ENCODE results near the gene FER. TPM values are rescaled to one million over a fixed set of nuclear protein-coding genes. Genes with fewer than 3 reads are reported as not detected.
A peak's percentile ranks its signal among the peaks of the same experiment; 100 is the strongest.
"Not testable (repeated sequence)": the region's sequence is repeated elsewhere in the genome, so short reads cannot be mapped to it uniquely, and the experiment has no call there.

The FER gene
- total and polyA plus RNA-seq, 12 donors: 1.4 to 21.9 (median 14.9) TPM

- DNase-seq: no peak
- Histone ChIP-seq H3K9me3 (peaks cover 0 to 16% (median 0%) of the 10 kb centered on the region in 11 donors), H3K36me3 (peaks cover 0 to 9% (median 0%) of the 10 kb centered on the region in 9 donors), H3K4me3 (no peak overlapping the region), H3K27ac (no peak overlapping the region), H3K27me3 (no peaks in the 10 kb centered on the region), H3K4me1 (peaks cover 0 to 16% (median 5%) of the 10 kb centered on the region in 9 donors)
- ATAC-seq: no peak
- WGBS, 2 donors: 95 to 96% methylated on average over 2 of the region's 2 CpGs
- TF ChIP-seq, protein P1, sequence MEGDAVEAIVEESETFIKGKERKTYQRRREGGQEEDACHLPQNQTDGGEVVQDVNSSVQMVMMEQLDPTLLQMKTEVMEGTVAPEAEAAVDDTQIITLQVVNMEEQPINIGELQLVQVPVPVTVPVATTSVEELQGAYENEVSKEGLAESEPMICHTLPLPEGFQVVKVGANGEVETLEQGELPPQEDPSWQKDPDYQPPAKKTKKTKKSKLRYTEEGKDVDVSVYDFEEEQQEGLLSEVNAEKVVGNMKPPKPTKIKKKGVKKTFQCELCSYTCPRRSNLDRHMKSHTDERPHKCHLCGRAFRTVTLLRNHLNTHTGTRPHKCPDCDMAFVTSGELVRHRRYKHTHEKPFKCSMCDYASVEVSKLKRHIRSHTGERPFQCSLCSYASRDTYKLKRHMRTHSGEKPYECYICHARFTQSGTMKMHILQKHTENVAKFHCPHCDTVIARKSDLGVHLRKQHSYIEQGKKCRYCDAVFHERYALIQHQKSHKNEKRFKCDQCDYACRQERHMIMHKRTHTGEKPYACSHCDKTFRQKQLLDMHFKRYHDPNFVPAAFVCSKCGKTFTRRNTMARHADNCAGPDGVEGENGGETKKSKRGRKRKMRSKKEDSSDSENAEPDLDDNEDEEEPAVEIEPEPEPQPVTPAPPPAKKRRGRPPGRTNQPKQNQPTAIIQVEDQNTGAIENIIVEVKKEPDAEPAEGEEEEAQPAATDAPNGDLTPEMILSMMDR (IDR thresholded peaks at IDR 0.05): no peak
- intact Hi-C loops (cut with DNase I): no loop called here
These were observed 25.6 kb downstream of the FER start for GRCh38 chr5:108773330-108773729.

- WGBS, 2 donors: 98 to 99% methylated on average over 2 of the region's 2 CpGs
- DNase-seq; H3K27ac ChIP-seq; H3K4me3 ChIP-seq; ATAC-seq; intact Hi-C loops (cut with DNase I); H3K27me3 ChIP-seq; H3K36me3 ChIP-seq: not testable (repeated sequence)
- H3K4me1 ChIP-seq: peaks cover 0 to 16% (median 5%) of the 10 kb centered on the region in 9 donors
- peaks cover 0 to 20% (median 0%) of the 10 kb centered on the region in 11 donors for H3K9me3 ChIP-seq
These were observed 26.4 kb downstream of the FER start for GRCh38 chr5:108774079-108774478.

DNA sequence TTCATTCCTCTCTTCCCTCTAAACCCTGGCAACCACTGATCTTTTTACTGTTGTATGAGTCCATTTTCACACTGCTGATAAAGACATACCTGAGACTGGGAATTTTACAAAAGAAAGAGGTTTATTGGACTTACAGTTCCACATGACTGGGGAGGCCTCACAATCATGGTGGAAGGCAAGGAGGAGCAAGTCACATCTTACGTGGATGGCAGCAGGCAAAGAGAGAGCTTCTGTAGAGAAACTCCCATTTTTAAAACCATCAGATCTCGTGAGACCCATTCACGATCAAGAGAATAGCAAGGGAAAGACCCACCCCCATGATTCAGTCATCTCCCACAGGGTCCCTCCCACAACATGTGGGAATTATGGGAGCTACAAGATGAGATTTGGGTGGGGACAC is 29.9 kb downstream of the FER start:
- H3K27ac ChIP-seq; ATAC-seq; H3K27me3 ChIP-seq; intact Hi-C loops (cut with DNase I); DNase-seq; H3K4me3 ChIP-seq; H3K36me3 ChIP-seq: not testable (repeated sequence)
- Histone ChIP-seq H3K9me3 (peaks cover 0 to 27% (median 0%) of the 10 kb centered on the region in 11 donors), H3K4me1 (peaks cover 0 to 15% (median 2%) of the 10 kb centered on the region in 9 donors)
- WGBS, 2 donors: 94 to 97% methylated on average over 3 of the region's 3 CpGs

- intact Hi-C loops (cut with DNase I); ATAC-seq: not testable (repeated sequence)
- WGBS, 2 donors: 97 to 98% methylated on average over 4 of the region's 4 CpGs
These were observed 36.9 kb downstream of the FER start for GRCh38 chr5:108784577-108784976.

GRCh38 chr5:108786806-108787483 is 39.2 kb downstream of the FER start:
- H3K27ac ChIP-seq: no peak overlapping the region
- ATAC-seq (peak in 5 of 8 donors; percentile 10 to 56 (median 40)), DNase-seq (no peak)
- TF ChIP-seq, protein P1 (IDR thresholded peaks at IDR 0.05): no peak
- H3K4me3 ChIP-seq: no peak overlapping the region
- intact Hi-C loops (cut with DNase I): no loop called here
- WGBS, 2 donors: 75 to 89% methylated on average over 12 of the region's 12 CpGs
- H3K27me3 ChIP-seq: no peaks in the 10 kb centered on the region
- H3K36me3 ChIP-seq: peaks cover 0 to 17% (median 2%) of the 10 kb centered on the region in 9 donors
- peaks cover 0 to 15% (median 4%) of the 10 kb centered on the region in 9 donors for H3K4me1 ChIP-seq
- H3K9me3 ChIP-seq: peaks cover 0 to 15% (median 0%) of the 10 kb centered on the region in 11 donors

More at GRCh38 chr5:108784577-108784976, 36.9 kb downstream of the FER start:
- Histone ChIP-seq H3K36me3 (peaks cover 0 to 17% (median 2%) of the 10 kb centered on the region in 9 donors), H3K9me3 (peaks cover 0 to 15% (median 0%) of the 10 kb centered on the region in 11 donors), H3K4me1 (peaks cover 0 to 16% (median 4%) of the 10 kb centered on the region in 9 donors)
- not testable (repeated sequence) for H3K27ac ChIP-seq, H3K4me3 ChIP-seq, H3K27me3 ChIP-seq, DNase-seq

- H3K27ac ChIP-seq: peak overlapping the region in 2 of 10 donors; percentile 13 to 34
- peak; percentile 63 to 65 for DNase-seq
- peaks cover 0 to 15% (median 4%) of the 10 kb centered on the region in 9 donors for H3K4me1 ChIP-seq
- TF ChIP-seq, protein P1 (IDR thresholded peaks at IDR 0.05): no peak
- 47 to 68% methylated on average over 7 of the region's 7 CpGs for WGBS, 2 donors
- no peak overlapping the region for H3K4me3 ChIP-seq
- peaks cover 0 to 15% (median 0%) of the 10 kb centered on the region in 11 donors for H3K9me3 ChIP-seq
- H3K36me3 ChIP-seq: peaks cover 0 to 17% (median 2%) of the 10 kb centered on the region in 9 donors
- peak; percentile 89 to 100 (median 96) for ATAC-seq
- no peaks in the 10 kb centered on the region for H3K27me3 ChIP-seq
- intact Hi-C loops (cut with DNase I): no loop called here
These were observed 40.4 kb downstream of the FER start for GRCh38 chr5:108788142-108788541.

Measured in heart right ventricle (tissue), 16 donors.